Tibial nerve (tissue), 4 donors: ENCODE data around the gene SUGP2. TPM values are rescaled to one million over a fixed set of nuclear protein-coding genes. Genes with fewer than 3 reads are reported as not detected.
A peak's percentile ranks its signal among the peaks of the same experiment; 100 is the strongest.
"Not testable (repeated sequence)": the region's sequence is repeated elsewhere in the genome, so short reads cannot be mapped to it uniquely, and the experiment has no call there.

Experiments used
- DNase-seq, 2 donors: peaks; one replicate each; pipeline ENCODE4 v3.0.0-alpha.2; 2019; ENCODE audit warnings: low spot score in 2 of 2
- H3K27ac ChIP-seq, 4 donors: fragments of 200-600 bp; sonication (generic) in 3 of 4; one replicate each; pipeline ENCODE4 v1.5.1; 2017 to 2019; ENCODE audit warnings: mild to moderate bottlenecking in 1 of 4
- H3K27me3 ChIP-seq, 2 donors: fragments of 200-600 bp; sonication (generic) in 1 of 2; one replicate each; pipeline versions ENCODE4 v1.5.1 to v1.6.0; 2017 to 2019
- H3K36me3 ChIP-seq, 3 donors: fragments of 200-600 bp; sonication (generic); one replicate each; pipeline ENCODE4 v1.5.1; 2018 to 2019
- H3K4me1 ChIP-seq, 4 donors: fragments of 200-600 bp; sonication (generic) in 3 of 4; one replicate each; pipeline ENCODE4 v1.5.1; 2017 to 2019
- H3K4me3 ChIP-seq, 4 donors: fragments of 200-600 bp; sonication (generic) in 3 of 4; one replicate each; pipeline ENCODE4 v1.5.1; 2017 to 2019; ENCODE audit warnings: mild to moderate bottlenecking in 1 of 4, moderate library complexity in 1 of 4
- H3K9me3 ChIP-seq, 4 donors: fragments of 200-600 bp; sonication (generic) in 3 of 4; one replicate each; pipeline ENCODE4 v1.5.1; 2017 to 2019
- EP300 ChIP-seq, 2 donors: sonication (generic); formaldehyde crosslinking; IDR thresholded peaks; one replicate each; pipeline ENCODE4 v1.6.1; 2017; ENCODE audit warnings: antibody characterized with exemption in 2 of 2, mild to moderate bottlenecking in 1 of 2
- POLR2A ChIP-seq, 2 donors: fragments of 450-650 bp; IDR thresholded peaks; one replicate each; pipeline ENCODE4 v1.6.1; 2017; ENCODE audit warnings: antibody characterized with exemption in 2 of 2, mild to moderate bottlenecking in 2 of 2, moderate library complexity in 2 of 2
- WGBS, 2 donors: methylation state at CpG; one replicate each; pipeline ENCODE4 v1.1.5; 2018; 5-methylcytosine and 5-hydroxymethylcytosine counted together
- total RNA-seq, 4 donors: library from RNA; depleted of rRNA; stranded (reverse); fragments of >200 nt; gene quantifications; one replicate each; pipeline ENCODE4 v1.1.0, GENCODE V29; 2016
- TF ChIP-seq, protein P1 (sequence below), 5 experiments: fragments of 200-600 bp in 3 of 5; fragments of 450-650 bp in 2 of 5; sonication (generic) in 3 of 5; IDR thresholded peaks; one replicate each; pipeline ENCODE4 v1.5.1; 2016 to 2019; ENCODE audit warnings: antibody characterized with exemption in 5 of 5, mild to moderate bottlenecking in 3 of 5, moderate library complexity in 2 of 5

The SUGP2 gene
- total RNA-seq, 4 donors from 2014 or later = 50.8 to 95.1 (median 65.1) TPM

DNA sequence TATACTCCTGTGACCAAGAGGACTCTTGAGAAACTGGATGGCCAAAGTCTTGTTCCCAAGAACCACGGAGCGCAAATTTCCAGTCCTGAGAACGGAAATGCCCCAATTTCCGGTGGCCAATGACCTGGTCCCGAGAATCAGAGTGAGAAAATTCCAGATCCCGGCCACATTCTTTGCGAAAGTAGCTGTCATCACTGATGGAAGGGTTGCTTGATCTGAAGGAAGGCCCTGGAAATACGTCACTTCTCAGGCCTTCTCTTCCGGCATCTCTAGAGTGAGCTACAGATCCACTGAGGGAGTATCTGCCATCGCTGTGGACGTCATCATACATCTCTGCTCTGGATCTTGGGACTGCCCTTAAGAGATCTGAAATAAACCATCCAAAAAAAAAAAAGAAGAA, 7.5 kb downstream of the SUGP2 start:
- DNase-seq = no peak
- Histone ChIP-seq H3K36me3 (peaks cover 6 to 87% (median 19%) of the 10 kb centered on the region in 3 donors), H3K4me1 (peaks cover 0 to 41% (median 4%) of the 10 kb centered on the region in 4 donors), H3K4me3 (no peak overlapping the region), H3K27me3 (no peaks in the 10 kb centered on the region), H3K27ac (no peak overlapping the region), H3K9me3 (no peaks in the 10 kb centered on the region)
- TF ChIP-seq, protein P1, sequence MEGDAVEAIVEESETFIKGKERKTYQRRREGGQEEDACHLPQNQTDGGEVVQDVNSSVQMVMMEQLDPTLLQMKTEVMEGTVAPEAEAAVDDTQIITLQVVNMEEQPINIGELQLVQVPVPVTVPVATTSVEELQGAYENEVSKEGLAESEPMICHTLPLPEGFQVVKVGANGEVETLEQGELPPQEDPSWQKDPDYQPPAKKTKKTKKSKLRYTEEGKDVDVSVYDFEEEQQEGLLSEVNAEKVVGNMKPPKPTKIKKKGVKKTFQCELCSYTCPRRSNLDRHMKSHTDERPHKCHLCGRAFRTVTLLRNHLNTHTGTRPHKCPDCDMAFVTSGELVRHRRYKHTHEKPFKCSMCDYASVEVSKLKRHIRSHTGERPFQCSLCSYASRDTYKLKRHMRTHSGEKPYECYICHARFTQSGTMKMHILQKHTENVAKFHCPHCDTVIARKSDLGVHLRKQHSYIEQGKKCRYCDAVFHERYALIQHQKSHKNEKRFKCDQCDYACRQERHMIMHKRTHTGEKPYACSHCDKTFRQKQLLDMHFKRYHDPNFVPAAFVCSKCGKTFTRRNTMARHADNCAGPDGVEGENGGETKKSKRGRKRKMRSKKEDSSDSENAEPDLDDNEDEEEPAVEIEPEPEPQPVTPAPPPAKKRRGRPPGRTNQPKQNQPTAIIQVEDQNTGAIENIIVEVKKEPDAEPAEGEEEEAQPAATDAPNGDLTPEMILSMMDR (IDR thresholded peaks at IDR 0.05) = no peak
- TF ChIP-seq EP300 (IDR thresholded peaks at IDR 0.05) (no peak), POLR2A (IDR thresholded peaks at IDR 0.05) (no peak)
- WGBS, 2 donors = 91 to 92% methylated on average over 11 of the region's 11 CpGs

DNA sequence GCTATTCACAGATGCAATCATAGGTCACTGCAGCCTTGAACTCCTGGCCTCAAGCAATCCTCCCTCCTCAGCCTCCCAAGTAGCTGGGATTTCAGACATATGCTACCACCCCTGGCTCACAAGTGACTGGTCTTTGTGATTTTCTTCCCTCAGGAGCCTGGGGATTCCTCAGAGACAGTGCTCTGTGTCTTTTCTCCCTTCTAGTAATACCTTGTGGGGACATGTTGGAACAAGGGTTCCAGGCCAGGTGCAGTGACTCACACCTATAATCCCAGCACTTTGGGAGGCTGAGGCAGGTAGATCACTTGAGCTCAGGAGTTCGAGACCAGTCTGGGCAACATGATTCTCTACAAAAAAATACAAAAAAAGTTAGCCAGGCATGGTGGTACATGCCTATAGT, 9.9 kb downstream of the SUGP2 start:
- not testable (repeated sequence) for H3K9me3 ChIP-seq, DNase-seq, H3K27me3 ChIP-seq, H3K4me3 ChIP-seq, H3K27ac ChIP-seq
- H3K4me1 ChIP-seq = peaks cover 0 to 35% (median 4%) of the 10 kb centered on the region in 4 donors
- peaks cover 6 to 70% (median 10%) of the 10 kb centered on the region in 3 donors for H3K36me3 ChIP-seq
- 84 to 93% methylated on average over 1 of the region's 1 CpG for WGBS, 2 donors

DNA sequence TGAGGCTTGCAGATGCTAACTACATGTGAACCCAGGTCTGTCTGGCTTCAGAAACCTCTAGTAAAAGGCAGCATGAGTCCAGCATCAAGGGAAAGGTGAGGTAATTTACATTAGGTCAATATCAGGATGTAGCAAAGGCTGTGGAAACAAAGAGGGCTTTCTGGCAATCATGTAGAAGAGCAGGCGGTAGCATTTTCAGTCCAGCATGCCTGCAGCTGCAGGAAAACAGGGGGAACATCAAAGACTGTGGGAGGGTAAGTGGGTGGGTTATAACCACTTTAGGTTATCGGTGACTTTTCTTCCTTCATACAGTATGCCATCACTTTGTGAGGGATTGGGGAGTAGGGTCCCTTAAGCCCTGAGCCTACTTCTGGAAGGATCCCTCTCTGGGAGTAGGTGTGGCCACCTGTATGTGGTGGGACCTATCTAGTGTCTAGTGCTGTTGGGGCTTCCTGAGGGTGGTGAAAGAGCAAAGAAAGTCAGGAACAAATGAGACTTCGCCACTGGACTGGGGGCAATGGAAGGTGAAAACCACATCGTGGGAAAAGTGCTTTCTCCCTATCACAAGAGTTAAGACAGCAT, 10.8 kb downstream of the SUGP2 start:
- Histone ChIP-seq H3K27me3 (no peaks in the 10 kb centered on the region), H3K4me1 (peaks cover 0 to 29% (median 4%) of the 10 kb centered on the region in 4 donors), H3K36me3 (peaks cover 5 to 70% (median 10%) of the 10 kb centered on the region in 3 donors), H3K27ac (no peak overlapping the region), H3K9me3 (no peaks in the 10 kb centered on the region), H3K4me3 (no peak overlapping the region)
- TF ChIP-seq POLR2A (IDR thresholded peaks at IDR 0.05) = no peak
- no peak for TF ChIP-seq EP300 (IDR thresholded peaks at IDR 0.05)
- TF ChIP-seq, protein P1 (IDR thresholded peaks at IDR 0.05) = no peak
- 75 to 77% methylated on average over 4 of the region's 4 CpGs for WGBS, 2 donors
- no peak for DNase-seq

DNA sequence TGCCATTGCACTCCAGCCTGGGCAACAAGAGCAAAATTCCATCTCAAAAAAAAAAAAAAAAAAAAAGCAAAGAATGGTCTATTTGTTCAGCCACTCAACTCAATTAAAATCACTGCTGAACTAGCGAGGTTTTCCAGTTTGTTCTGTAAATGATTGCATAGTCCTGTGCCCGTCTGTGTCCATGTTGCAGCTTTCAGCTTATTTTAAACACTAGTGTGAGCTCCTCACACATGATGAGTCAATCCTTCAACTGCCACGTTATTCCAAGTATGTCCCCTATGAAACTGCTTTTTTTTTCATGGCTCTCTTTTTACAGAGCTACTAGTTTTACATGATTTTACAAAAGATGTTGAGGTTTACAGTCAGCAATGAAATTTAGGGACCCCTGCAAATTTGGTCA, 12.2 kb downstream of the SUGP2 start:
- H3K27ac ChIP-seq = peak overlapping the region in 1 of 4 donors; percentile 25
- 23 to 26% methylated on average over 3 of the region's 3 CpGs for WGBS, 2 donors
- TF ChIP-seq, protein P1 (IDR thresholded peaks at IDR 0.05) = no peak
- TF ChIP-seq EP300 (IDR thresholded peaks at IDR 0.05) (no peak), POLR2A (IDR thresholded peaks at IDR 0.05) (no peak)
- no peaks in the 10 kb centered on the region for H3K27me3 ChIP-seq
- H3K36me3 ChIP-seq = peaks cover 2 to 70% (median 10%) of the 10 kb centered on the region in 3 donors
- H3K4me3 ChIP-seq = no peak overlapping the region
- DNase-seq = no peak
- no peaks in the 10 kb centered on the region for H3K9me3 ChIP-seq
- H3K4me1 ChIP-seq = peaks cover 0 to 16% (median 4%) of the 10 kb centered on the region in 4 donors

DNA sequence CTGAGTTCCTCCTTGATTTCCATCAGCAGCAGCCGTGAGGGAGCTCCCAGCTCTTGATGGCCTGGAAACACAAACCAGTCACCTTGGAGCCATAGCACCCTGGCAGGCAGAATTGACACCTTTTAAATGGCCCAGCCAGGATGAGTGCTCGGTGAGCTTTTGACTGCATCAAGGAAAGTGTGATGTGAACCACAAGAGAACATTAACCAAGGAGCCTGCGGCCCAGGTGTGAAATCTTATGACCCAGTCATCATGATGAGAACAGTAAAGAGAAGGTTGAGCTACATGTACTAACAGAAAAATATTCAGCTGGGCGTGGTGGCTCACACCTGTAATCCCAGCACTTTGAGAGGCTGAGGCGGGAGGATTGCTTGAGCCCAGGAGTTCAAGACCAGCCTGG, 22.8 kb downstream of the SUGP2 start:
- no peak for DNase-seq
- no peak for TF ChIP-seq POLR2A (IDR thresholded peaks at IDR 0.05)
- TF ChIP-seq, protein P1 (IDR thresholded peaks at IDR 0.05) = no peak
- TF ChIP-seq EP300 (IDR thresholded peaks at IDR 0.05) = no peak
- WGBS, 2 donors = 92 to 95% methylated on average over 5 of the region's 5 CpGs
- Histone ChIP-seq H3K27me3 (no peaks in the 10 kb centered on the region), H3K9me3 (no peaks in the 10 kb centered on the region), H3K27ac (no peak overlapping the region), H3K36me3 (peaks cover 4 to 100% (median 24%) of the 10 kb centered on the region in 3 donors), H3K4me3 (no peak overlapping the region), H3K4me1 (no peaks in the 10 kb centered on the region)
